CD4-positive, alpha-beta T cell (primary cell): ENCODE measurements around the gene PDE8A. TPM values are rescaled to one million over a fixed set of nuclear protein-coding genes. Genes with fewer than 3 reads are reported as not detected.

ENCODE experiments used
- ATAC-seq: fragments of 200-7000 bp; cut with Tn5 transposase; one replicate; pipeline ENCODE4 v1.10.0; 2022; ENCODE audit warnings: mild to moderate bottlenecking; ENCODE audit not compliant: poor library complexity
- CTCF ChIA-PET: fragments of 350-600 bp; sonication (Branson Sonifier 250); formaldehyde crosslinking; loops from one replicate; lab custom pipeline; 2021; ENCODE audit warnings: antibody characterized with exemption, inconsistent platforms; lab: Charles Lee
- POLR2A ChIA-PET: fragments of 350-600 bp; sonication (Branson Sonifier 250); formaldehyde crosslinking; loops from one replicate; lab custom pipeline; 2021; ENCODE audit warnings: antibody characterized with exemption, inconsistent platforms; lab: Charles Lee
- DNase-seq, 14 experiments: peaks; one replicate each; pipeline ENCODE4 v3.0.0-alpha.2; 2013 to 2020; ENCODE audit warnings: mixed read lengths in 2 of 14
- H3K27ac ChIP-seq, 2 donors: one replicate each; pipeline versions ENCODE4 v1.5.1 to v1.7.0; 2013; ENCODE audit warnings: low read length in 2 of 2, low read depth in 1 of 2, mild to moderate bottlenecking in 1 of 2
- H3K27me3 ChIP-seq, 2 experiments: 1 replicate in 1 of 2; 2 replicates in 1 of 2; pipeline versions ENCODE4 v1.6.1 to v1.7.0; 2013; ENCODE audit warnings: low read length in 2 of 2, control low read depth in 1 of 2, mild to moderate bottlenecking in 1 of 2, moderate library complexity in 1 of 2; ENCODE audit not compliant: insufficient read depth in 2 of 2, control insufficient read depth in 1 of 2
- H3K36me3 ChIP-seq: one replicate; pipeline ENCODE4 v1.6.1; 2013; ENCODE audit warnings: low read length, control low read depth; ENCODE audit not compliant: insufficient read depth
- H3K4me1 ChIP-seq: one replicate; pipeline ENCODE4 v1.6.1; 2013; ENCODE audit warnings: low read length, control low read depth; ENCODE audit not compliant: insufficient read depth
- H3K4me3 ChIP-seq: one replicate; pipeline ENCODE4 v1.5.1; 2013; ENCODE audit warnings: mild to moderate bottlenecking, low read length, moderate library complexity
- H3K9me3 ChIP-seq, 2 experiments: 1 replicate in 1 of 2; 2 replicates in 1 of 2; pipeline versions ENCODE4 v1.6.1 to v1.7.0; 2013; ENCODE audit warnings: low read length in 2 of 2, mild to moderate bottlenecking in 2 of 2, control low read depth in 1 of 2, moderate library complexity in 1 of 2; ENCODE audit not compliant: control insufficient read depth in 1 of 2, insufficient read depth in 1 of 2
- H3K27ac Mint-ChIP-seq: one replicate; pipeline ENCODE4 v1.8.0; 2020; ENCODE audit warnings: mixed read lengths
- H3K27me3 Mint-ChIP-seq: one replicate; pipeline ENCODE4 v1.8.0; 2021; ENCODE audit warnings: mixed read lengths
- H3K36me3 Mint-ChIP-seq: one replicate; pipeline ENCODE4 v1.8.0; 2021; ENCODE audit warnings: low read depth, mixed read lengths
- H3K4me1 Mint-ChIP-seq: one replicate; pipeline ENCODE4 v1.8.0; 2021; ENCODE audit warnings: low read depth, mixed read lengths
- H3K4me3 Mint-ChIP-seq: one replicate; pipeline ENCODE4 v1.8.0; 2020; ENCODE audit warnings: mild to moderate bottlenecking, mixed read lengths
- H3K9me3 Mint-ChIP-seq: one replicate; pipeline ENCODE4 v1.8.0; 2020; ENCODE audit warnings: mixed read lengths
- CTCF ChIP-seq: fragments of 200-600 bp; IDR thresholded peaks from one replicate; pipeline ENCODE4 v1.8.0; 2022; ENCODE audit warnings: antibody characterized with exemption, mild to moderate bottlenecking
- intact Hi-C, 2 experiments: fragments of 100-400 bp; cut with DNase I in 1 of 2; cut with micrococcal nuclease in 1 of 2; formaldehyde crosslinking; loops; one replicate each; pipeline versions ENCODE4 v1.15.1 to v1.9.0; 2023 to 2025; cut with DNase I, micrococcal nuclease
- total RNA-seq, 174 experiments: library from RNA in 2 of 174; stranded (reverse) in 2 of 174; gene quantifications; one replicate each; pipeline ENCODE4 v1.2.3 and lab custom pipeline; 2021 to 2026

Gene PDE8A
- total RNA-seq, 2 experiments from 2014 or later: 29.8 to 34.3 TPM

DNA sequence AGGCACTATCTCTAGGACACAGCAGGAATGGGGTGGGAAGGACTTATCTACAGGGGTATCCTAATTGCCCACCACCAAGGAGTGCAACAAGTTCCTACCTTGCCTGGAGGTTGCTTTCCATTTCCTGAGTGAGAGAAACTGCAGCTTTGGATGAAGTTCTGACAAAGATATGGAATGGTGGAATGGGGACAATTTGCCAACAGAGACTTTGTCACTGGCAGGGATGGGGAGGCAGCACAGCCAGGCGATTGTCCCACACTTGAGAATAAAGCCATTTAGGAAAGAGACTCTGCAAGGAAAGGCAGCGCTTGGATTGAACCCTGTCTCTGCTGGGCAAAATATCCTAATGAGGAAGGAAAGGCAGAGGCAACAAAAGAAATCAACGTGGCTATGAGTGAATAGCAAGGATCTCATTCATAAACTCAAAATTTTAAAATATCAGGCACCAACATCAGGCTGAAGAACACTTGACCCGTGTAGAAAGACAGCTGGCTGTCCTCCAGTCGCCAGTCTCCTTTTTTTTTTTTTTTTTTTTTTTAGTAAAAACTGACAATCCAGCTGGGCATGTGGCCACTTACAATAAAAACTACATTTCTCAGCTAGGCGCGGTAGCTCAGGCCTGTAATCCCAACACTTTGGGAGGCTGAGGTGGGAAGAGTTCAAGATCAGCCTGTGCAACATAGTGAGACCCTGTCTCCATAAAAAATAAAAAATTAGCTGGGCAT, 31.6 kb upstream of the PDE8A start:
- H3K4me1 Mint-ChIP-seq: no peaks in the 10 kb centered on the region
- no peaks in the 10 kb centered on the region for H3K4me1 ChIP-seq

DNA sequence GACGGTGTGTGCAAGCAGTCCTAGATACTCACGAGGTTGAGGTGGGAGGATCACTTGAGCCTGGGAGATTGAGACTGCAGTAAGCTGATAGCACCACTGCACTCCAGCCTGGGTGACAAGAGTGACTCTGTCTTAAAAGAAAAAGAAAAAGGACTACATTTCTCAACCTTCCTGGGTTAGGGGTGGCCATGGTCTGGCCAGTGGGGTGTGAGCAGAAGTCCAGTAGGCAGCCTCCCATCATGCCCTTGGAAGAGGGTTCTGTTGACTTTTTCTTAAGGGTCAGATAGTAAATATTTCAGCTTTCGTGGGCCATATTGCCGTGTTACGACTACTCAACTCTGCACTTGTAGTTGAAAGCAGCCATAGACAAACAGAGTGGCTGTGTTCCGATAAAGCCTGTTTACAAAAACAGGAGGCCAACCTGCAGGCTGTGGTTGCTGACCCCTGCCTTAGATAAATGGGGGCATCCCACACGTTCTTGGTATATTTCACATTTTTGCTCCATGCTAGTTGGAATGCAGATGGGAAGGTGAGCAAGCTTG, 31.0 kb upstream of the PDE8A start:
- DNase-seq (no peak), ATAC-seq (no peak)
- Mint-ChIP-seq H3K4me1 (peaks cover under 1% of the 10 kb centered on the region), H3K4me3 (no peak overlapping the region), H3K9me3 (no peaks in the 10 kb centered on the region), H3K27me3 (peaks cover under 1% of the 10 kb centered on the region), H3K36me3 (no peaks in the 10 kb centered on the region), H3K27ac (no peak overlapping the region)
- Histone ChIP-seq H3K36me3 (no peaks in the 10 kb centered on the region), H3K27ac (no peak overlapping the region), H3K4me3 (no peak overlapping the region), H3K9me3 (peaks cover 0 to 5% of the 10 kb centered on the region in 2 experiments), H3K4me1 (peaks cover 4% of the 10 kb centered on the region), H3K27me3 (peaks cover 0 to 4% of the 10 kb centered on the region in 2 experiments)
- CTCF ChIA-PET: interaction anchor here (0.7 kb wide), 1 partner anchor 1178 kb away, joined by 4 read pairs; no protein-coding TSS in a partner anchor
- intact Hi-C loops: no loop called here
- TF ChIP-seq CTCF: no peak
- POLR2A ChIA-PET: no interaction called here

More for the DNA sequence above, 31.6 kb upstream of the PDE8A start:
- no peak overlapping the region for H3K27ac Mint-ChIP-seq
- ATAC-seq (no peak), DNase-seq (no peak)
- H3K36me3 Mint-ChIP-seq: no peaks in the 10 kb centered on the region
- Histone ChIP-seq H3K27me3 (no peaks in the 10 kb centered on the region), H3K9me3 (peaks cover 0 to 5% of the 10 kb centered on the region in 2 experiments), H3K27ac (no peak overlapping the region), H3K36me3 (no peaks in the 10 kb centered on the region), H3K4me3 (no peak overlapping the region)
- no peak for TF ChIP-seq CTCF
- CTCF ChIA-PET: interaction anchor here (0.6 to 0.7 kb wide), 3 partner anchors 8 to 1177 kb away, joined by 3 to 4 read pairs (median 4); no protein-coding TSS in a partner anchor
- no peaks in the 10 kb centered on the region for H3K9me3 Mint-ChIP-seq
- H3K4me3 Mint-ChIP-seq: no peak overlapping the region
- intact Hi-C loops: no loop called here
- POLR2A ChIA-PET: no interaction called here
- H3K27me3 Mint-ChIP-seq: no peaks in the 10 kb centered on the region

DNA sequence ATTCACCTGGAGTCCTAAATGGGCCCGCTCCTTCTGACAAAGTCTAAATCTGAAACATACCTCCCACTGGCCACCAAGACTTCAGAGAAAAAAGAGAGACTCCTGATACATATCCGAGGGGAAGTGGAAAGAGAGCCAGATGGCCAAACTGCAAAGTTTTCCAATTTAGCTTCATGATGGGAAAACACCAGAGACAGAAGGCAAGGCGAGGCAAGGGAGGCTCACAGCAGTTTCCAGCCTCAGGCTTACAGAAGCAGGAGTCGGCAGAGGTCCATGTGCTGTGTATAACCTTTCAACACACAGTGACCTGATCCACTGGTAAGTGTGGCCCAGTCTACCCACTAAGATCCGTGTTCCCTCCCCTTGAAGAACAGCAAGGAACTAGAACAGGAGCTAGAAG, 29.9 kb upstream of the PDE8A start:
- peaks cover 0 to 5% of the 10 kb centered on the region in 2 experiments for H3K9me3 ChIP-seq
- ATAC-seq (no peak), DNase-seq (no peak)
- peaks cover 5% of the 10 kb centered on the region for H3K4me1 ChIP-seq
- H3K27me3 ChIP-seq: peaks cover 0 to 4% of the 10 kb centered on the region in 2 experiments
- CTCF ChIA-PET: no interaction called here
- H3K4me3 ChIP-seq: no peak overlapping the region
- H3K4me1 Mint-ChIP-seq: peaks cover 6% of the 10 kb centered on the region
- intact Hi-C loops: no loop called here
- H3K4me3 Mint-ChIP-seq: no peak overlapping the region
- no peaks in the 10 kb centered on the region for H3K36me3 ChIP-seq
- H3K27ac Mint-ChIP-seq: no peak overlapping the region
- H3K27ac ChIP-seq: no peak overlapping the region
- TF ChIP-seq CTCF: no peak
- H3K9me3 Mint-ChIP-seq: no peaks in the 10 kb centered on the region
- POLR2A ChIA-PET: no interaction called here
- H3K27me3 Mint-ChIP-seq: peaks cover 6% of the 10 kb centered on the region
- no peaks in the 10 kb centered on the region for H3K36me3 Mint-ChIP-seq
